DMS53 treated with DMSO at 0.1 percent for 48 hours (cell line): Measurements from ENCODE around the gene FRMD1.

ENCODE experiments used
- DNase-seq: peaks from one replicate; lab custom pipeline; 2025; ENCODE audit not compliant: unreplicated experiment; lab: John Stamatoyannopoulos, UW

FRMD1 gene

DNA sequence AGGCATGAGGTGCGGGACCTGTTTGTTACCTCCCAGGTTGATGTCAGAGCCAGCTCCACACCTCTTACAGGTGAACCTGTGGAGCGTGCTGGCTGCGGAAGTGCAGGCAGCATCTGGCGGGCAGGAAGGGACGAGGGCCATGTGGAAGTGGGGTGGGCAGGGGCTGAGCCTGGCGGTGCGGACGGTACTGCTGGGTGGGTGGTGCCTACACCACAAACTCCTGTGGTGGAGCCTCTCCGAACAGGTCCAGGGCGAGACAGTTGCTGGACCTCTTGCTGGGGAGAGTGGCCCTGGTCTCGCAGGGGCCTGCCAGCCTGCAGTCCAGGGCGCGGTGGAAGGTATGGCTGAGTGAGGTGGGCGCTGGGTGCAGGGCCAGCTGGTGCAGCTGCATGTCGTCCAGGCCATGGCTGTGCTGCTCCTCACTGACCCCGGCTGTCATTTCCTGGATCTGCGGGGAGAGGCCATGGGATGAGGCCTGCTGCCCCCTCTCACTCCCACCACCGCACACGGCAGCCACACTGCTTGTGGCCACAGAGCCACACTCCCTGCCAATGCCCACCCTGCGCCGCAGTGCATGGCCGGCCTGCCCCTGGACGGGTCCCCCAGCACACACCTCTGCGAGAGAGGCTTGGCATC is 22.0 kb downstream of the FRMD1 start:
- DNase-seq, result no peak

- no peak for DNase-seq
Measured at GRCh38 chr6:168055696-168056489, 23.1 kb downstream of the FRMD1 start.

DNA sequence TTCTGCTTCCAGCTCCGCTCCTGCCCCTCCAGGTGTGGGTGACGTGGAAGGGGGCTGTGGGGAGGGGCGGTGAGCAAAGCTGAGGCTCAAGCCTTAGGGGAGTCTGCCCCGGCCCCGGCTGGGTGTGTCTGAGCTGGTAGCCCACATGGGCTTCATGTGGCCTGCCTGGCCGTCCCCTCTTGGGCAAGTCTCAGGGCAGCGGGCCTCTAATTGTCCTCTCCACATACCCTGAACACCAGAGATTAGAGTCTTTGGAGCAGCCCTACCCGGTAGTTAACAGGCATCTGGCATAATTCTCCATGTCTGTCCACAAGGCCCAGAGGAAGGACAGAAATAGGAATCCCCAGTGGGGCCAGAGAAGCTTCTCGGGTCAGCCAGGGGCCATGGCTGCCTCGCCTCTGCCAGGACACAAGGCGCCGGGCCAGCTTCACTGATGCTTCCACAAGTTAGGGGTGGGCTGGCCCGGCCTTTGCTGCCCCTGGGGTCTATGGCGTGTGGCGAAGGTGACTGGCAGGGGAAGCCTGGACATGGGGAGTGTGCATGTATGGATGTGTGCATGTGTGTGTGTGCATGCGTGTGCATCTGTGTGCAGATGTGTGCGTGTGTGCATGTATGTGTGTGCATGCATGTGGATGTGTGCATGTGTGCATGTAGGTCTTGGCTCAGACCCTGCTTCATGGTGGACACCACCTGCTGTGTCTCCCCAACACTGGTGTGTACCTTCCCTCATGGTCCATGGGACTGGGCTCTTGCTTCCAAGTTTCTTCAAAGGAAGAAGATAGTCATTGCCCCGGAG is 24.0 kb downstream of the FRMD1 start:
- no peak for DNase-seq

GRCh38 chr6:168053957-168054471 is 25.0 kb downstream of the FRMD1 start:
- DNase-seq, result no peak

DNA sequence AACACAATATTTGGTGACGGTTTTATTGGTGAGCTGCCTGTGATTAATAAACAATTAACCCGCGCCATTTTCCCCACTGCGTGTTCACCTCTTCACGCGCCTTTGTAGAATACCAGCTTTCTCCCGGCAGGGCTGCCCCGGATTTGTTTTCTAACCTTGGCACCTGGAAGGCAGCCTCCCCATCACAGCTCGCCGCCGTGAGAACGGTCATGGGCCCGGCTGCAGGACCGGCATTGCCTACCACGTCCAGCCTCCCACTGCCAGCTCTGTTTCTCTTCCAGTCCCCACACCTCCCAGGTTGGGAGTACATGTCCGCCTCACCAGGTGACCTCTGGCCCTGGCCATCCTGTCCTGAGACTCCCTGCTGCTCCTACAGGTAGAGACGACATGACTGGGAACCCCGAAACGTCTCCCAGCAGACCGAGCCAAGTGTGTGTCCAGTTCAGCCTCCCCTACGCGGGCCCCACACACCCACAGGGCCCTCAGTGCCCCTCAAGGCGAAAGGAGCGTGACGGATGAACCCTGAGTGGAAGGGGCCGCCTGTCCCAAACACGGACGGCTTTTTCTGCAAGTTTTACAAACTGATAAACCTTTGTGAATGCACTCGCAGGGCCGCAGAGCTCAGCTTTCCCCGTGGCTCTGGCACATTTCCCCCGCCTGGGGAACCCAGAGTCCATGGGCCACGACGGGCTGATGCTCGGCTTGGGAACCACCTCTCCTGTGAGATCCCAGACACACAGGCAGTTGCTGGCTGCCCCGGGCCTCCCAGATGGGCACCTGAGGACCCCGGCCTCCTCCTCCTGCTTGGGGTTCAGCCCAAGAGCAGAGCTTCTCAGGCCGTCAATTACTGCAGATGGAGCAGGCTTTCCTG is 25.7 kb downstream of the FRMD1 start:
- no peak for DNase-seq

DNA sequence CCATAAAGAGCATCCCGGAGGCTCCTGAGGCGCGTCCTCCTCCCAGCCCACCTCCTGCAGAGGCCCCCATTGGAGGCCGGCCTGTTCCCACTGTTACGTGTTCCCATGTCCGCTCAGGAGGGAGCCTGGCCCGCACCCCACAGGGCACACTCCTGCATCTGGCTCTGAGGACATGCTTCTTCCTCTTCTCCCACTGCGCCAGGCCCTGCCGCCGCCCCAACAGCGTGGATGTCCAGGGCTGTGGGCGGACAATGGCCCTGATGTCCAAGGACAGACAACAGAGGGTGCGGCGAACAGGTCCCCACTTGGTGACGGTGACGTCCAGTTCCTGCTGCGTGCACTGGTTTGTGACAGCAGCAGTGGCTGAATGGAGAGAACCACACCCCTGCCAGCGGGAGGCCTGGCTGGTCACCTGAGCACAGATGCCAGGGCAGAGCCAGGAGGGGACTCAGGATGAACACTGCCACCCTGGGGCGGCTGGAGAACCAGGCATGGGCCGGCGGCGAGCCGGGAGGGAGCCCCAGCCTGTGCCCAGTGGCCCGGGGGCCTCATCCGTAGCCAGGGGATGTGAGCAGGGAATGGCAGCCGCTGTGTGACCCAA is 26.6 kb downstream of the FRMD1 start:
- DNase-seq, result no peak

DNA sequence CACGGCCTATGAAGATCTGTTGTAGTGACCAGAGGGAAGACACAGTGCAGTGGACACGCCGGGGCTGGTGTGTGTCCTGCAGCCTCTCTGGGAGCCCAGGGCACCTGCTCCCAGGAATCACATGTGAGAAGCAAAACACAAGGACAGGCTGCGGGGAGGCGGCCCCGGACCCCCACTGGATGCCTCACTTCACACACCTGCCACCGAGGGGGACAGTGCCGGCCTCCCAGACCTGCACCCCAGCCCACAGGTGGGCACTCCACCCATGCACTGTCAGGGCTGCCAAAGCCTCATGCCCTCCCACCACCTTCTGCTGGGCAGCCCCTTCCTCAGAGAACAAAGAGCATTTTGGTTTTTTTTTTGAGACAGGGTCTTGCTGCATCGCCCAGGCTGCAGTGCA is 27.4 kb downstream of the FRMD1 start:
- no peak for DNase-seq

DNA sequence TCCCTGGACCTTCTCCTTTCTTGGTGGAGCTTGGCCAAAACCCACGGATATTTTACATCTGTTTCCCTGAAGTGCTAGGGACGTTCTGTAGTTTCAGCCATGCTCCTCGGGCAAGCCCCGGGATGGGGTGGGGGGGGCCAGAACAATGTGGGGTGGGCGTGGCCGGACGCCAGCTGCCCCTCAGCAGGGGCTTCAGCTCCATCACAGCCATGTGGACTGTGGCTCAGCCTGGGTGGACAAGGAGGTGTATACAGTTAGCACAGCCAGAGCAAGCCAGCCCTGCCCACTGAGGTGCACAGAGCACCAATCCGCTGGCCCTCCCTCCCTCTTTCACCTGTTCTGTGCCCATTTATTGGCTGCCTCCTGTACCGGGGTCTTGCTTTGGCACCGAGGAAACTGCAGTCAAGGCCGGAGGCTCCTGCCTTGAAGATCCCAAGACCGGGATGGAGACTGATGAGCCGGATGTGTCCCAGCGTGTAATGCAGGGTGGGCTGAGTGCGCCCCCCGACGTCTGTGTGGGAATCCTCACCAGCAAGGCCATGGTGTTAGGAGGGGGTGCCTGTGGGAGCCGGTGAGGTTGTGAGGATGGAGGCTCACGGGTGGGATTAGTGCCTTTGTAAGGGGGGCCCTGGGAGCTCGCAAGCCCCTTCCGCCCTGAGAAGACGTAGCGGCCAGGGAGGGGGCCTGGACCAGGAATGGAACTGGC is 28.0 kb downstream of the FRMD1 start:
- DNase-seq, result no peak

DNA sequence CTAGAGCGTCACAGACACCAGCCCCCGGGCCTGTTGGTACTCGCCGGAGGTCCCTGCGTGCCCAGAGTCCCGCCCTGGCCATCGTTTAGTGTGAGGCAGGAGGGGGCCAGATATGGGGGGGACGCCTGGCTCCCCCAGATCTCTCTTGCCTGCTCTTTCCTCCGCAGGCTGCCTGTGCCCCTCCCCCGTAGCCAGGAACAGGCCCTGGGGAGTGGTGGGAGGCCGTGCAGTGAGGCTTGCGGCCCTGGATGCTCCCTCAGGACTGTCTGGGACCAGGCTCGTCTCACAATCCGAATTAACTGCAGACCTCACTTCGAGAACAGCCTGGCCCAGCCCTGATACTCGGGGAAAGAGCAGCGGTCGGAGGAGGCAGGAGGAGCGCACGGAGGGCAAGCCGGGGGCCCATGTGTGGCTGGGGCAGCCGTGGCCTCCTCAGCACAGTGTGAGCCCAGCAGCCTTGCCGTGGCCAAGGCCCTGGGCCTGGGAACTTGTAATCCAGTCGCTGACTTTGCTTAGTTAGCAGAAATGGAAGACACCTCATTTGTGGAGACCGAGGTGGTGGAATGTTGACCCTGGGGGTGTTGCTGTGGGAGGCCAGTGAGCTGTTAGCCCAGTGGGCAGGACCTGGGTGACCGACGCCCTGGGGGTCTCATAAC is 28.7 kb downstream of the FRMD1 start:
- DNase-seq, result no peak

- DNase-seq, result no peak
Measured at GRCh38 chr6:168049706-168050224, 29.2 kb downstream of the FRMD1 start.

- no peak for DNase-seq
Measured at GRCh38 chr6:168049277-168049676, 29.7 kb downstream of the FRMD1 start.

- DNase-seq, result no peak
Measured at GRCh38 chr6:168048724-168049025, 30.3 kb downstream of the FRMD1 start.

DNA sequence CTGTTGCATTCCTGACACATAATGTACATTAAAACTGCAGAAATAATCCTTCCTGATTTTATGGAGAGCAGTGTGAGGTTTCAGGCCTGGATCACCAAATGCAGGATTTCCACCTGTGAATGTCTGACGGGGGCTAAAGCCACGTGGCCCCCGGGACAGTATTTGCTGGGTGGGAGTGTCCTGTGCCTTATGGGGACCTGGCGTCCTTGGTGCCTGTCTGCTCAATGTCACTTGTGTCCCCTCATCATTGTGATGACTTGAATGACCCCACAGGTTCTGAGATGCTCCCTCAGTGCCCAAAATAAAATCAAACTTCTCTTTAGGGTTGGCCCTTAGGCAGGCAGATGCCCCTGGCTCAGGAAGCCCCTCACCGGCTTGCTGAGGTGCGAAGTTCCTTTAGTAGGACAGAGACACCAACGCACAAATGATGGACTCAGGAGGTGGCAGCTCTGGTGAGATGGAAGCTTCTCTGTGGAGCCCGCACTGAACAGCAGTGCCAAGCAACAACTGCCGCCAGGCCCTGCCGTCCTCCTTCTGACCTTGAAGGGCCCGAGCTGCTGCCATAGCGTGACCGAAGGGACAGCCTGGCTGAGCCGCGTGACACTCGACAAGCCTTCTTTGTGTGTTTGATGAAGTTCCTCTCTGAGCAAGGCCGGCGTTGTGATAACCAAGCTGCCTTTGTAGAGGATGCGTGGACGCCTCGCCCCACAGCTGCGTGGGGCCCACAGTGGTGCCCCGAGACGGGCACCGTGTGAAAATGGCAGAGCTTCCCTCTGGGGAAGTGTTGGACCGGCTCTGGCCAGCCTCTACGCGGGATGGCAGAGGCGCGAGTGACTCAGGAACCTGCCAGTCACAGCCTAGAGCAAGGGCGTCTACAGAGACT is 30.9 kb downstream of the FRMD1 start:
- no peak for DNase-seq

GRCh38 chr6:168046696-168047095 is 32.3 kb downstream of the FRMD1 start:
- DNase-seq, result no peak

DNA sequence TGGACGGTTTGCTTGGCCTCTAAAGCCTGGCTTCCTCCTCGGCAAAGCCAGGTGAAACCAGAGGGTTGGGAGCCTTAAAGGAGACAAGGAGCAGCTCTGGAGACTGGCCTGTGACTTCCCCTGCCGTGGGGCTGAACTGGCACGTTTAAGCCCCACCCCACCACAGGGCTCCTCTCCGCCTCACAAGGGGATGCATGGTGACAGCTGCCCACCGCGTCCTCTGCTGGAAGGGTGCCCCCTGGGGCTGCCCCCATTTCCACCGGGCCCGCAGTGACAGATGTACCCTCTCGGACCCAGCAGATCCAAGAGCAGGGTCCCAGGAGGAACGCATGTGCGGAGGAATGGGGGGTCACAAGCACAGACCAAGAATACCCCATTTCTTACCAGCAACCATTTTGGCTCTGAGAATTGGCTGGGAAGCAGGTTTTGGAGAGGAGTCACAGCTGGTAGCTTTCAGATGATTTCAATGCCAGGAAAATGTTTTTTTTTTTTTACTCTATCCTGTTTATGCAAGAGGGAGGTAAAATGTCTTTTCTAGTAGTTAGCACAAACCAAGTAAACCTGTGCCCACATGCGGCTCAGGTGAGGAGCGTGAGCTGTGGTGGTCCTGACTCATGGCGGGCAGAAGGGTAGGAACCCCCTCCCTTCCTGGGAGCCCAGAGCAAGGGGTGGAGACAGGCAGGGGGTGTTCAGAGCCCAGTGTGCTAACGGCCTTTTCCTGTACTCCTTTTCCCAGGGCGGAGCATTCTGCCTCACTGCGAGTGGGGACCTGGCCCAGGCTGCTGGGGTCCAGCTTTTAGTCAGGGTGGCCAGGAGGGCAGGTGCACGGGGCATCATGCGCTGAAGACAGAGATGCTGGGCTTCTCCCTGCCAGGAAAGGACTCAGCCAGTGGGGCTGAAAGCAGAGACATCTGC is 33.0 kb downstream of the FRMD1 start:
- no peak for DNase-seq

DNA sequence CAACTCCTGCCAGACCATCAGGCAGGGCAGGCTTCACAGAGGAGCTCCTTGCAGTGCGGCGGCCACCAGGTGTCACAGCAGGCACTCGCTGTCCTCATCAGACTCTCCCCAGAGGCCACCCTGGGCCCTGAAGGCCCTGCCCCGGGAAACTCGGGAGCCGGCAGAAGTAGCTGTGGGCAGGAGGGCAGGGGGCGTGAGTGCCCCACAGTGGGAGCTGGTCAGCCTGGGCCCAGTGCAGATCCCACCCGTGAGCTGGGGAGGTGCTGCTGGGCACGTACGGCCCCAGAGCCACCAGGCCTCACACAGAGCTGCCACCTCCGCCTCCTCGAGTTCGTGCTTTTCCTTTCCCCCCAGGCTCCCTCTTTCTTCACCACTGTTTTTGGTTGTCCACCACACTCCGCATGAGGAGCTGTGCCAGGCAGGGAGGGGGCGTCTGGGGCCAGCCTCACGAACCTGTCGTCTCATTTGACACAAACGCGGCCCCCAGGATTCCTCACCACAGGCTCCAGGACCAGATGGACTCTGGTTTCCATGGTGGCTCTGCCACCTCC is 33.8 kb downstream of the FRMD1 start:
- no peak for DNase-seq
